DOHH2 (cell line): Measurements from ENCODE around the gene HDAC8.

Experiments used
- EZH2phosphoT487 ChIP-seq: fragments of 200-600 bp; sonication (generic); IDR thresholded peaks from 2 replicates; pipeline ENCODE4 v1.6.1; 2017; ENCODE audit warnings: borderline replicate concordance, mild to moderate bottlenecking, antibody characterized with exemption, low read length, moderate library complexity, mixed read lengths
- TF ChIP-seq, protein P1 (sequence below): fragments of 200-600 bp; sonication (generic); IDR thresholded peaks from one replicate; pipeline ENCODE4 v1.5.1; 2014; ENCODE audit warnings: antibody characterized with exemption, mild to moderate bottlenecking, low read depth, low read length; ENCODE audit not compliant: poor library complexity, severe bottlenecking

DNA sequence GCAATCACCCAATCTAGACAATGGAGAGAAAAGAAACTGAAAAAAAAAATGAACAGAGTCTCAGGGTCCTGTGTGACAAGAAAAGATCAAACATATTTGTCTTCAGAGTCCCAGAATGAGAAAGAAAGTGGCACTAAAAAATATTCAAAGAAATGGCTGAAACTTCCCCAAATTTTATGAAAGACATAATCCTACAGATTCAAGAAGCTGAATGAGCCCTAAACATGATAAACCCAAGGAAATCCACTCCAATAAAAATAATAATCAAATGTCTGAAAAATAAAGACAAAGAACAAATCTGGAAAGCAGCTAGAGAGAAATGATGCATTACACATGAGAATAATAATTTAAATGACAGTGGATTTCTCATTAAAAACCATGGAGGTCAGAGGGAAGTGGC, 136.6 kb downstream of the HDAC8 start:
- TF ChIP-seq, protein P1, sequence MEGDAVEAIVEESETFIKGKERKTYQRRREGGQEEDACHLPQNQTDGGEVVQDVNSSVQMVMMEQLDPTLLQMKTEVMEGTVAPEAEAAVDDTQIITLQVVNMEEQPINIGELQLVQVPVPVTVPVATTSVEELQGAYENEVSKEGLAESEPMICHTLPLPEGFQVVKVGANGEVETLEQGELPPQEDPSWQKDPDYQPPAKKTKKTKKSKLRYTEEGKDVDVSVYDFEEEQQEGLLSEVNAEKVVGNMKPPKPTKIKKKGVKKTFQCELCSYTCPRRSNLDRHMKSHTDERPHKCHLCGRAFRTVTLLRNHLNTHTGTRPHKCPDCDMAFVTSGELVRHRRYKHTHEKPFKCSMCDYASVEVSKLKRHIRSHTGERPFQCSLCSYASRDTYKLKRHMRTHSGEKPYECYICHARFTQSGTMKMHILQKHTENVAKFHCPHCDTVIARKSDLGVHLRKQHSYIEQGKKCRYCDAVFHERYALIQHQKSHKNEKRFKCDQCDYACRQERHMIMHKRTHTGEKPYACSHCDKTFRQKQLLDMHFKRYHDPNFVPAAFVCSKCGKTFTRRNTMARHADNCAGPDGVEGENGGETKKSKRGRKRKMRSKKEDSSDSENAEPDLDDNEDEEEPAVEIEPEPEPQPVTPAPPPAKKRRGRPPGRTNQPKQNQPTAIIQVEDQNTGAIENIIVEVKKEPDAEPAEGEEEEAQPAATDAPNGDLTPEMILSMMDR: no peak
- TF ChIP-seq EZH2phosphoT487: no peak
